Measurements from ENCODE around the gene MRPS27.

The MRPS27 gene

DNA sequence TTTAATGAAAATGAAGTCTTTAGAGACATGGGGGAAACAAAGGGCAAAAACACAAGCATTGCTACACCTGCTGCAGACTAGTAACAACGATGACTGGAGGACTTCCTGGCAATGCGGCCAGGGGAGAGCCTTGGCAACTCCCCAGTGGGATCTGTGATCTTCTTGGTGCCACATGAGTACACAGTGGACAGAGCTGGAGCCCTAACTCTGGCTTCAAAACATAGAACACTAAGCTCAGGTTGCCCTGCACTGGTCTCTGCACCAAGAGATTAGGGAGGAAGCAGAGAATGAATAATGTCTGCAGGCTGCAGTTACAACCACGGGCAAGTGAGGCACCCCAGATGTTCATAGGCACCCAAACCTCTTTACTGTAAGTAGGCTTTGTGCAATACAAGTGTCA is 91.1 kb downstream of the MRPS27 start:
- no peak for DNase-seq

GRCh38 chr5:72226950-72227349 is 93.1 kb downstream of the MRPS27 start:
- no peak for DNase-seq

- no peak for DNase-seq
Observed at GRCh38 chr5:72225741-72226140, 94.3 kb downstream of the MRPS27 start.

GRCh38 chr5:72224946-72225463 is 95.0 kb downstream of the MRPS27 start:
- no peak for DNase-seq

GRCh38 chr5:72223371-72223770 is 96.7 kb downstream of the MRPS27 start:
- no peak for DNase-seq

DNA sequence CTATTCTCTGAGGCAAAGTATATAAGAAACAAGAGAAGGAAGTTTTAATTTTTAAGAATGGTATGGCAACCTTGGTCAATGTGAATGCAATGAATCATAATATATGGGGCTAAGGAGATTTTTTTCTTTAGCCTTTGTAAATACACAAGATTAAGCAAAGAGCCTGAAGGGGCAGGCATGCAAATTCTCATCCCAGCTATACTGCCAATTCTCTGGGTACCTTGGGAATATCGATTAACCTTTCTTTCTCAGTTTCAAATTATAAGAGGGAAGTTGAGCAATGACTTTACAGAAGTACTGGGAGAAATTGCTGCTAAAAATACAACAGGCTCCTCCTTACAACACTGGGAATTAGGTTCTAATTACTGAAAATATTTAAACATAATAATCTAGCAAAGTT is 97.5 kb downstream of the MRPS27 start:
- DNase-seq = no peak

GRCh38 chr5:72221541-72221940 is 98.5 kb downstream of the MRPS27 start:
- DNase-seq = no peak

DNA sequence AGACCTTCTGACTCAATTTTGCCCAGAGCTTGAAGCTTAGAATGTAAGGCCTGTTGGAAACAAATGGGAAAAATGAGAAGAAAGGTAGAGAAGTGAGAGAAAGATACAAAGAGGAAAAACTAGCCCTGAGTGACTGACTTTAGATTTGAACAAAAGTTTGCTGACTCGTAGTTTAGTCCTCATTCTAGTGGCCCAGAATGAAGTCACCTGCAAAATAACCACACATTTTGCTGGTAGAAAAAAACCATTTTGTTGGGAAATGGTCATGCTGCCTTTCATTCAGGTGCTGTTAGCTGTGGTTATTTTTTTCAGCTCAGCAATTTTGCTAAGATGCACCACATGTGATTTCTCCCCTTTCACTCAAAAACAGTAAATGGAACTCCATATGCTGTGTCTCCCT is 98.9 kb downstream of the MRPS27 start:
- no peak for DNase-seq

DNA sequence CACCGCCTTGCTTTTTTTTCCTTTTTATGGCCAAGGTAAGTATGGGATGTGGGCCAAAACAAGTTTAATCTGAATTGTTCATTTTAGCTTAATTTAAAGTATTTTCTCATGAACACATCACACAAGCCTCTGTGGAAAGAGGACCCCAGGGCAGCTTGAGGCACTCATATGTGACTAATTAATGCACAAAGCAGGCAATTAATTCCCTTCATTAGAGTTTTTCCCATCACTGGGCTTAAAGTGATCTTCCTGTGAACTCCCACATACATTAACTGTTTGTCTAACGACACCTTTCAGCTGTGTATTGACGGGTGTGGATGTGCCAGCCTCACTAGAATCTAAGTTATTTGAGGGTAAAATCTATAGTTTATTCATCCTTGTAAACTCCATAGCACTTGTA is 103.3 kb downstream of the MRPS27 start:
- no peak for DNase-seq

- no peak for DNase-seq
Observed at GRCh38 chr5:72214168-72214567, 105.9 kb downstream of the MRPS27 start.

GRCh38 chr5:72213482-72213881 is 106.6 kb downstream of the MRPS27 start:
- DNase-seq = no peak

DNA sequence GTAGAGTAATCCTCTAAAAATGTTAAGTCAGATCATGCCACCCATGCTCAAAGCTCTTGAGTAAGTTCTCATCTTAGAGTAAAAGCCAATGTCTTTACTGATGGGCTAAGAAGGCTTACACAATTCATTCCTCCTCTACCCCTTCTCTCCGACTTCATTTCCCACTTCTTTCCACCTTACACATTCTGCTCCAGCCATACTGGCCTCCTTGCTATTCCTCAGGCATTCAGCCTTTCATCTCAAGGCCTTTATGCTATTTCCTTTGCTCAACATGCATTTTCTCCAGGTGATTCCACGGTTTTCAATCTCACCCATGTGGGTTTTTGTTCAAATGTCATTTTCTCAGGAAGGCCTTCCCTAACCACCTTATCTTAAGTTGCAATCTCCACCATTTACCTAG is 107.9 kb downstream of the MRPS27 start:
- DNase-seq = no peak

DNA sequence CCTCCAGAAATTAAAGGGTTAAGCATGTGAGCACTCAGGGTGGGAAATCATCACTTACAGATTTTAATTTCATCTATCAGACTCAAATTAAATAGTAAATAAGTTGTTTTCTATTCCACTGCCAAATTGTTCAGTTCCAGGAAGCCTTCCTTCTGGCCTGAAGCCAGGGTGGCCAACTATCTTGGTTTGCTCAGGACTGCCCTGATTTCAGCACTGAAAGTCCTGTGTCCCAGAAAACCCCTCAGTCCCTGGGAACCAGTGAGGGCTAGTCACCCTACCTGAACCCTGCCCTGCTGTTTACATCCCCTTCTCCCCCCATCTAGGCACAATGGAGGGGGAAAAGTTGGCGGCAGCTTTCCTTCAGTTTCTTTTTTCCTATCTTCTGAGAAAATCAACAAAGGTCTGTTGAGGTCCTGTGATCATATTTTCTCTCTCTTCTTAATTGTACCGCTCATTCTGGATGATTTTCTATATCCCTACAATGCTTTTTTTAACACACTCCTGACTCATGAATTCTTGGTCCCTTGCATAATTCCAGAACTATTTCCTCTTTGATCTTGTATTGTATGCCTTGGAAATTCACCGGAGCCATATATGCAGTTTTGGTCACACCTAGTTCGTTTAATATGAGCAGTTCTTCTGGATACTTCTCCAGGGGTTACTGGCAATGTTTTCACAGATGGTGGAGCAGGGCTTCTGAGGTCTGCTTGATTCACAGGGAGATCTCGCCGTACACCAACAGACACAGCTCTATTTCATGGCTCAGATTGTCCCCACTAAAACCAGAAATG is 109.0 kb downstream of the MRPS27 start:
- DNase-seq = no peak

- no peak for DNase-seq
Observed at GRCh38 chr5:72209147-72210115, 110.6 kb downstream of the MRPS27 start.

GRCh38 chr5:72208324-72208926 is 111.6 kb downstream of the MRPS27 start:
- no peak for DNase-seq

GRCh38 chr5:72206994-72207393 is 113.0 kb downstream of the MRPS27 start:
- peak in 1 of 2 donors; percentile 12 for DNase-seq

GRCh38 chr5:72206160-72206559 is 113.9 kb downstream of the MRPS27 start:
- no peak for DNase-seq

DNA sequence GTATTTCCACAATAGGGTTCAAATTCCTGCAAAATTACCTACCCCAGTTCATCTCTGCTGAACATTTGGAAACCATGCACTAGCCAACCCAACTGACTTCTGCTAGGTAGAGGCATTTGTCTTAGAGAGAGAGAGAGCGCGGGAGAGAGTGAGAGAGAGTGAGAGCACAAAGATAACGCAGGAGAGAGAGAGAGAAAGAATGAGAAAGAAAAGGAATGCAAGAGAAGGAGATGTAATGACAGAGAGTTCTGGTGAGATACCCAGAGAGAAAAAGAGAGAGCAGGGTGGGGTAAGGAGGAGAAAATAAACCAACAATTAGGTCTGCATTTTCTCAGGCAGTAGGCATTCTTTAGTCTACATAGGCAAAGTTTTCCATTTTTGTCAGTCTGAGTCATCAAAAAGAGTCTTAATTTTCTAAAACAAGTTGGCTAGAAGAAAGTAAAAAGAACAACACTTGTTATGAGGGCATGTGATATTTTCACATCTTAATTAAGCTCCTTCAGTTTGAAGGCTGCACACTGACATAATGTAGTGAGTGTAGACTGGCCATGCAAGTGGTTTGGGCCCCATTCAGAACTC is 114.5 kb downstream of the MRPS27 start:
- DNase-seq = no peak

- DNase-seq = no peak
Observed at GRCh38 chr5:72204946-72205345, 115.1 kb downstream of the MRPS27 start.

GRCh38 chr5:72203251-72203845 is 116.7 kb downstream of the MRPS27 start:
- no peak for DNase-seq

DNA sequence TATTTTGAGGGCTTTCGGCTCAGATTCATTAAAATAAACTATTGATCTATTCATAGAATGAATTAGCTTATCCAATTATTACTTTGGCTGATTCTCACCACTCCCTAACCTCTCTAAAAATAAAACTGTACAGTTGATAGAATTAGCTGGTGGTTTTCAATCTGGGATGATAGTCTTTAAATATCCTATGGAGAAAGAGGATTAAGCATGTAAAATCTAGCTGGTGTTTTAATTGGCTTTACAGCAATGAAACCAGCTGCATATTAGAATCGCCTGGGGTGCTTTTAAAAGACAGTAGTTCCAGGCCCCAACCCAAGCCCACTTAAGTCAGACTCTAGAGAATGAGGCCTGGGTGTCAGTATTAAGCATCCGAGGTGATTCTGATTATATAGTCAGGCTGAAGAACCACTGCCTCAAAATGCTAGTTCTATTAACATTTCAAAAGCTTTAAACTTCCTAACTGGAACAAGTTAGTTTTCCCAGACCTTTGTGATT is 117.7 kb downstream of the MRPS27 start:
- no peak for DNase-seq

GRCh38 chr5:72199681-72200080 is 120.4 kb downstream of the MRPS27 start:
- DNase-seq = no peak
